ENCODE data around the gene PINK1. TPM values are rescaled to one million over a fixed set of nuclear protein-coding genes. Genes with fewer than 3 reads are reported as not detected.

The PINK1 gene
- total and polyA plus RNA-seq, 2 experiments from 2014 or later: 73.2 to 96.4 TPM

GRCh38 chr1:20654104-20654690, 20.9 kb downstream of the PINK1 start:
- Histone ChIP-seq H3K27me3 (no peaks in the 10 kb centered on the region), H3K4me3 (no peak overlapping the region), H3K4me2 (no peak overlapping the region), H4K20me1 (ENCODE audit: insufficient read depth, poor library complexity, severe bottlenecking) (peaks cover 4% of the 10 kb centered on the region), H3K4me1 (ENCODE audit: insufficient read depth) (no peaks in the 10 kb centered on the region), H2AFZ (no peak overlapping the region), H3K36me3 (replicated peaks; ENCODE audit: insufficient read depth, low read depth) (no peaks in the 10 kb centered on the region), H3K9me2 (replicated peaks; ENCODE audit: insufficient read depth) (no peaks in the 10 kb centered on the region), H3K79me2 (peaks cover 28% of the 10 kb centered on the region), H3K27ac (no peak overlapping the region), H3K9me3 (ENCODE audit: low read depth) (no peaks in the 10 kb centered on the region)
- TF ChIP-seq EZH2phosphoT487 (IDR thresholded peaks at IDR 0.05; ENCODE audit: low read depth, severe bottlenecking, unreplicated experiment): no peak
- TF ChIP-seq, protein P1, sequence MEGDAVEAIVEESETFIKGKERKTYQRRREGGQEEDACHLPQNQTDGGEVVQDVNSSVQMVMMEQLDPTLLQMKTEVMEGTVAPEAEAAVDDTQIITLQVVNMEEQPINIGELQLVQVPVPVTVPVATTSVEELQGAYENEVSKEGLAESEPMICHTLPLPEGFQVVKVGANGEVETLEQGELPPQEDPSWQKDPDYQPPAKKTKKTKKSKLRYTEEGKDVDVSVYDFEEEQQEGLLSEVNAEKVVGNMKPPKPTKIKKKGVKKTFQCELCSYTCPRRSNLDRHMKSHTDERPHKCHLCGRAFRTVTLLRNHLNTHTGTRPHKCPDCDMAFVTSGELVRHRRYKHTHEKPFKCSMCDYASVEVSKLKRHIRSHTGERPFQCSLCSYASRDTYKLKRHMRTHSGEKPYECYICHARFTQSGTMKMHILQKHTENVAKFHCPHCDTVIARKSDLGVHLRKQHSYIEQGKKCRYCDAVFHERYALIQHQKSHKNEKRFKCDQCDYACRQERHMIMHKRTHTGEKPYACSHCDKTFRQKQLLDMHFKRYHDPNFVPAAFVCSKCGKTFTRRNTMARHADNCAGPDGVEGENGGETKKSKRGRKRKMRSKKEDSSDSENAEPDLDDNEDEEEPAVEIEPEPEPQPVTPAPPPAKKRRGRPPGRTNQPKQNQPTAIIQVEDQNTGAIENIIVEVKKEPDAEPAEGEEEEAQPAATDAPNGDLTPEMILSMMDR (IDR thresholded peaks at IDR 0.05; ENCODE audit: poor library complexity): no peak
- TF ChIP-seq EZH2 (IDR thresholded peaks at IDR 0.05; ENCODE audit: borderline replicate concordance): no peak
- DNase-seq (ENCODE audit: low spot score): no peak
- WGBS (ENCODE audit: low lambda C conversion rate, missing lambda C conversion rate): 91% methylated on average over 19 of the region's 20 CpGs

DNA sequence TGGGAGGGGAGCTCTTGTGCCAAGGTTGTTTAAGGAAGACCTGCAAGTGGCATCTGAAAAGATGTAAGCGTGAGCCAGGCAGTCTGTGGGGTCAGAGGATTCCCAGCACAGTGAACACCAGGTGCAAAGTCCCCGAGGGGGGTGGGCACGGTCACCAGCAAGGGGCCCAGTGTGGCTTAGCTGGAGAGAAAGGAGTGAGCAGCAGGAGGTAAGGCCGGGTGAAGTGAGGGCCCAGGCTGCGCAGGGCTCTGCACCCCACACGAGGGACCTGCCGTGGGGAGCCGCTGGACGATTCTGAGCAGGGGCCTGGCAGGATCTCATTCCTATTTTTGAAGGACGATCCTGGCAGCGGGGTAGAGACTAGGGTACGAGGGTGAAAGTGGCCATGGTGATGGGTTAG, 23.8 kb downstream of the PINK1 start:
- H3K4me1 ChIP-seq (ENCODE audit: insufficient read depth): peaks cover 7% of the 10 kb centered on the region
- no peaks in the 10 kb centered on the region for H3K27me3 ChIP-seq
- peaks cover 8% of the 10 kb centered on the region for H4K20me1 ChIP-seq (ENCODE audit: insufficient read depth, poor library complexity, severe bottlenecking)
- no peak overlapping the region for H3K4me3 ChIP-seq
- H3K27ac ChIP-seq: no peak overlapping the region
- no peak overlapping the region for H2AFZ ChIP-seq
- TF ChIP-seq EZH2phosphoT487 (IDR thresholded peaks at IDR 0.05; ENCODE audit: low read depth, severe bottlenecking, unreplicated experiment) (no peak), EZH2 (IDR thresholded peaks at IDR 0.05; ENCODE audit: borderline replicate concordance) (no peak)
- TF ChIP-seq, protein P1 (IDR thresholded peaks at IDR 0.05; ENCODE audit: poor library complexity): no peak
- 95% methylated on average over 9 of the region's 12 CpGs for WGBS (ENCODE audit: low lambda C conversion rate, missing lambda C conversion rate)
- H3K4me2 ChIP-seq: no peak overlapping the region
- no peak for DNase-seq (ENCODE audit: low spot score)
- H3K9me3 ChIP-seq (ENCODE audit: low read depth): no peaks in the 10 kb centered on the region
- no peaks in the 10 kb centered on the region for H3K9me2 ChIP-seq (replicated peaks; ENCODE audit: insufficient read depth)
- H3K79me2 ChIP-seq: peaks cover 47% of the 10 kb centered on the region
- H3K36me3 ChIP-seq (replicated peaks; ENCODE audit: insufficient read depth, low read depth): no peaks in the 10 kb centered on the region

DNA sequence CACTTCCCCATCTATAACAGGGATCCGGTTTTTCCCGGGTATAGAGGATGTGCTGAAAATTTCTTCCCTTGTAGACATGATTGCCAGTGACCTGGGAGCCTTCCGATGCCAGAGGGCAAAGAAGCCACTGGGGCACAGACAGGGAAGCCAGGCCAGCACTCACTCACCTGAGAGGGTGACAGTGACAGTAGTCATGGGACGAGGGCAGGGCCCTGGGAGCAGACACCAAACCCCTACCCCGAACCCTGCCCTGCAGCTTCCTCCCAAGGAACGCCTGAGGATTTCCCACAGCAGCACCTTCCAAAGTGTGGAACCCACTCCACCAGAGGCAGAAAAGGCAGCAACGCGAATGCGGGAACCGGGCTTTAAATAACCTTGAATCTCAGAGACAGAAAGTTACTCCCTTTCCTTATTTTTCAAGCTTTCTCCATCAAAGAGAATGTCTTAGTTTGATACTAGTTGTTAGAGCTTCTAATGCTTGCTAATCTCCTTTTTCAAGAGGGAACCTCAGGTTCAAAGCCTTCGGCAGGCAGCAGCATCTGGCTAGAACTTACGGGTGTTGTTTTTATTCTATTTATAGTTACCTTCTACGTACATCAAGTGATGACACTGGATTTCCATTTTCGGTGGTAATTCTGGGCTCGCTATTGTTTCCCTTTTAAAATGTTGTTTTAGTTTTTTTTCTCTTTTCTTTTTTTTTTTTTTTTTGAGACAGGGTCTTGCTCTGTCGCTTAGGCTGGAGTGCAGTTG, 25.1 kb downstream of the PINK1 start:
- DNase-seq (ENCODE audit: low spot score): no peak
- no peak overlapping the region for H3K27ac ChIP-seq
- H2AFZ ChIP-seq: no peak overlapping the region
- H3K4me3 ChIP-seq: no peak overlapping the region
- WGBS (ENCODE audit: low lambda C conversion rate, missing lambda C conversion rate): 98% methylated on average over 16 of the region's 16 CpGs
- no peaks in the 10 kb centered on the region for H3K36me3 ChIP-seq (replicated peaks; ENCODE audit: insufficient read depth, low read depth)
- H3K79me2 ChIP-seq: peaks cover 47% of the 10 kb centered on the region
- no peaks in the 10 kb centered on the region for H3K9me3 ChIP-seq (ENCODE audit: low read depth)
- H3K4me1 ChIP-seq (ENCODE audit: insufficient read depth): peaks cover 11% of the 10 kb centered on the region
- H3K9me2 ChIP-seq (replicated peaks; ENCODE audit: insufficient read depth): no peaks in the 10 kb centered on the region
- H3K27me3 ChIP-seq: no peaks in the 10 kb centered on the region
- TF ChIP-seq EZH2 (IDR thresholded peaks at IDR 0.05; ENCODE audit: borderline replicate concordance) (no peak), EZH2phosphoT487 (IDR thresholded peaks at IDR 0.05; ENCODE audit: low read depth, severe bottlenecking, unreplicated experiment) (no peak)
- TF ChIP-seq, protein P1 (IDR thresholded peaks at IDR 0.05; ENCODE audit: poor library complexity): no peak
- no peak overlapping the region for H3K4me2 ChIP-seq
- H4K20me1 ChIP-seq (ENCODE audit: insufficient read depth, poor library complexity, severe bottlenecking): peaks cover 8% of the 10 kb centered on the region
